GM12891 (cell line): Measurements from ENCODE around the gene POP5.

Source experiments
- POLR2A ChIP-seq: IDR thresholded peaks from 2 replicates; pipeline ENCODE4 v1.6.1; 2011; ENCODE audit warnings: low read depth, low read length, control low read depth
- POU2F2 ChIP-seq: IDR thresholded peaks from 2 replicates; pipeline ENCODE4 v1.6.1; 2011; ENCODE audit warnings: low read depth, mild to moderate bottlenecking, control low read depth, low read length, moderate library complexity

DNA sequence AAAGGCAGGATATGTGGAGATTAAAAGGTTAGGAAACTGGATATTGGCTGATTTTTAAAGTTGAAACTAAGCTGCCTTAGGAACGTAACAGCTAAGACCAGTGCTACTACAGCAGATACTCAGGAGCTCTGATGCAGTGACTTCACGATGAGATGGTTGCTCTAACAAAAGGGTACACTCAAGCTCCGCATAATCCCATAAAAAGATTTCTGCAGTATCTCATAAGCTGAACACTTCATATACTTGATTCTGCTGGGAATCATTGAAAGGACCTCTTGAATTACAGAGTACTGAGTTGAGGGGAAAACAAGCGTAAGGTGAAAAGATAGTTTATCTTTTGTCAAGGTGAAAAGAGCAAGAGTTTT lies 43.4 kb downstream of the POP5 start:
- TF ChIP-seq POLR2A (no peak), POU2F2 (no peak)
